Gastrocnemius medialis (tissue), 4 donors: ENCODE measurements around the gene MEIS1.

Experiments used
- CTCF ChIP-seq, 5 experiments: fragments of 450-650 bp in 3 of 5; fragments of 200-600 bp in 2 of 5; sonication (generic) in 2 of 5; IDR thresholded peaks in 4 of 5; conservative IDR thresholded peaks in 1 of 5; 1 replicate in 4 of 5; 2 replicates in 1 of 5; pipeline ENCODE4 v1.5.1; 2016 to 2019; ENCODE audit warnings: antibody characterized with exemption in 5 of 5, mild to moderate bottlenecking in 3 of 5, moderate library complexity in 3 of 5
- POLR2A ChIP-seq, 2 donors: fragments of 450-650 bp; IDR thresholded peaks; one replicate each; pipeline ENCODE4 v1.6.1; 2017; ENCODE audit warnings: antibody characterized with exemption in 2 of 2, mild to moderate bottlenecking in 2 of 2, moderate library complexity in 2 of 2

GRCh38 chr2:66545258-66545657, 110.3 kb downstream of the MEIS1 start:
- TF ChIP-seq CTCF (IDR thresholded peaks at IDR 0.05 in 4 of 5, conservative IDR thresholded peaks at IDR 0.05 in 1 of 5) (no peak), POLR2A (IDR thresholded peaks at IDR 0.05) (no peak)
